ENCODE measurements around the gene ELP5.

DNA sequence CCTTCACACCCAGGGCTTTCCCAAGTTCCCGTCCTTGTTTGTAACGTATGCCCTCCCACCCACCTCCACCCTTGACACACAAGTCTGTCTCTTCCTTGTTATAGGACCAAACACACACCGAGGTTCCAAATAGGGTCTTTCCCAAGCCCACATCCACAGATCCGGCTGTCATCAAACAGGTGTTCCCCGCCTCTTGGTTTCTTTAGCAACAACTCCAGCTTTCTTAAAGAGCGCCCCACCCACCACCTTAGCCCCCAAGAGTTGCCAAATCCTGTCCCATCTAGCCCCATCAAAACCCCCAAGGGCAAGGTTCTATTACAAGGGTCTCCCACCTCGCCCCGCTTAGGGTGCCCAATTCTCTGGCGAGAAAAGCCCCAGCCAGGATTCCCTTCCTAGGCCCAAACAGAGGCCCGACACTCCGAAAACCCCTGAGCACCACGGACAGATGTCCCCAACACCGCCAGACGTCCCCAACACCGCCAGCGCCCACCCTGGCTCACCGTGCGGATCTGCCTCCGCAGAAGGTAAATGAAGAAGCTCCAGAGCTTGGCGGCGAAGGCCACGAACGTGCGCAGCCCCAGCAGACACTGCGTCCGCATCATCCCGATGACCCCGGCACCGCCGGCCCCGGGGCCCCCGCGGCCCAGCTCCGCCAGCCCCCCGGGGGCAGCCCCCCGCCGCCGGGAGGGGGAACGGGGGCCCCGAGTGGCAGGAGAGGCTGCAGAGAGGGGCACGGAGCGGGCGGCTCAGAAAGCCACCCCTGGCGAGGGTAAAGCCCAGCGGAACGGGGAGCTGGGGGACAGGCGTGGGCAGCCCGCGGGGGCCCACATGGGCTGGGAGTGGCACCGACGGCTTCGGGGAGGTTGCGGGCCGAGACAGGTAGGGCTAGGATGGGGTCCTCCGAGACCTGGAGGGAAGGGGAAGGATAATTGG, 1.1 kb upstream of the ELP5 start:
- TF ChIP-seq, protein P1, sequence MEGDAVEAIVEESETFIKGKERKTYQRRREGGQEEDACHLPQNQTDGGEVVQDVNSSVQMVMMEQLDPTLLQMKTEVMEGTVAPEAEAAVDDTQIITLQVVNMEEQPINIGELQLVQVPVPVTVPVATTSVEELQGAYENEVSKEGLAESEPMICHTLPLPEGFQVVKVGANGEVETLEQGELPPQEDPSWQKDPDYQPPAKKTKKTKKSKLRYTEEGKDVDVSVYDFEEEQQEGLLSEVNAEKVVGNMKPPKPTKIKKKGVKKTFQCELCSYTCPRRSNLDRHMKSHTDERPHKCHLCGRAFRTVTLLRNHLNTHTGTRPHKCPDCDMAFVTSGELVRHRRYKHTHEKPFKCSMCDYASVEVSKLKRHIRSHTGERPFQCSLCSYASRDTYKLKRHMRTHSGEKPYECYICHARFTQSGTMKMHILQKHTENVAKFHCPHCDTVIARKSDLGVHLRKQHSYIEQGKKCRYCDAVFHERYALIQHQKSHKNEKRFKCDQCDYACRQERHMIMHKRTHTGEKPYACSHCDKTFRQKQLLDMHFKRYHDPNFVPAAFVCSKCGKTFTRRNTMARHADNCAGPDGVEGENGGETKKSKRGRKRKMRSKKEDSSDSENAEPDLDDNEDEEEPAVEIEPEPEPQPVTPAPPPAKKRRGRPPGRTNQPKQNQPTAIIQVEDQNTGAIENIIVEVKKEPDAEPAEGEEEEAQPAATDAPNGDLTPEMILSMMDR (IDR thresholded peaks at IDR 0.05; ENCODE audit: low read depth, low read length): no peak
- TF ChIP-seq EZH2phosphoT487 (IDR thresholded peaks at IDR 0.05; ENCODE audit: low read depth): no peak
